Measurements from ENCODE around the gene MVB12B. TPM values are rescaled to one million over a fixed set of nuclear protein-coding genes. Genes with fewer than 3 reads are reported as not detected.

Gene MVB12B
- polyA plus RNA-seq, 5 donors = 20.3 to 23.7 (median 21.6) TPM

DNA sequence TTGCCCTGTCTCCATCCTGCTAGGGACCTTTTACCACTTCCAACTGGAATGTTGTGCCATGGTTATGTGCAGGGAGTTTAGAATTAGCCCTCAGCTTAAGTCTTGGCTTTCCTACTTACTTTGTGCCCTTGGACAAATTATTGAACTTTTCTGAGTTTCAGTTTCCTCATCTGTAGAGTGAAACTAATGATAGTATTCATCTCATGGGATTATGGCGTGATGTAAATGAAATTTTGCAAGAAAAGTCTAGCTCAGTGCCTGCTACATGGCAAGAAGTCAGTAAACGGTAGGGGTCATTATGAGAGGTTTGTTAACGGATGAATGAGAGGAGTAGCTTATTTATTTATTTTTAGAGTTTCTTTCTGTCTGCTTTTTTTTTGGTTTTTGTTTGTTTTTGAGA is 1.8 kb downstream of the MVB12B start:
- DNase-seq = no peak

DNA sequence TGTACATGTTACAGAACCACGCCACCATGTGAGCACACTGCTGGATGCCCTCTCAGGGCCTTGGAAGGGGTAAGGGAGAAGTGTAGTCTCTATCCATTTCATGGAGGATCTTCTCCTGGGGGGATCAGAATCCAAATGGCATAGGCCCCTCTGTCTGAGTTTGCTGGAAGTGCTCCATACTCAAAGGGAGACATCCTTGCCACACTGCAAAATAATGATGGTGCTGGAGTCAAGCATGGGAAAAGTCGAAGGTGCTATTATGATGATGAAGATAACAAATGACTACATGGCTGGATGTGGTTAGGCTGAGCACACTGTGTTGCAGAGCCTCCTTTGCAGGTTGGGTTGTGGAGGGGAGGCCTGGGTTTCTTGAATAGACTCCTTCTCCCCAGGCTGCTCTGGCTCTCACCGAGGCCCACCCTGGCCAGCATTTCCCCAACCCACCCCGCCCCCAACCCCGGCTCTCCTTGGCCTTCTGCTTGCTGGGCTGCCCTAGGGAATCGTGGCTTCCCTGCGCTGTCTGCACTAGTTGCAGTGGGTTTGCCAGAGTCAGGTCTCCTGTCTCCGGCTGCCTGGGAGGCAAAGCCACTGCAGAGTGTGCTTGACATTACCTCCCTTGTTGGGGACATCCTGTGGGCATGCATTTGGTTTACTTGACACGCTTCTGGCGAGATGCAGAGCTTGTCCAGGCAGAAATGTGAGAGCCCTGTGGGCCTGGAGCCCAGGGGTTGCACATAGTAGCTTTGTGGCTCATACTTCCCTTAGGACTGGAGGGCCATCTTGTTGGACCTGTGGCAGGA is 3.0 kb downstream of the MVB12B start:
- no peak for DNase-seq

GRCh38 chr9:126330536-126330935 is 3.9 kb downstream of the MVB12B start:
- no peak for DNase-seq

DNA sequence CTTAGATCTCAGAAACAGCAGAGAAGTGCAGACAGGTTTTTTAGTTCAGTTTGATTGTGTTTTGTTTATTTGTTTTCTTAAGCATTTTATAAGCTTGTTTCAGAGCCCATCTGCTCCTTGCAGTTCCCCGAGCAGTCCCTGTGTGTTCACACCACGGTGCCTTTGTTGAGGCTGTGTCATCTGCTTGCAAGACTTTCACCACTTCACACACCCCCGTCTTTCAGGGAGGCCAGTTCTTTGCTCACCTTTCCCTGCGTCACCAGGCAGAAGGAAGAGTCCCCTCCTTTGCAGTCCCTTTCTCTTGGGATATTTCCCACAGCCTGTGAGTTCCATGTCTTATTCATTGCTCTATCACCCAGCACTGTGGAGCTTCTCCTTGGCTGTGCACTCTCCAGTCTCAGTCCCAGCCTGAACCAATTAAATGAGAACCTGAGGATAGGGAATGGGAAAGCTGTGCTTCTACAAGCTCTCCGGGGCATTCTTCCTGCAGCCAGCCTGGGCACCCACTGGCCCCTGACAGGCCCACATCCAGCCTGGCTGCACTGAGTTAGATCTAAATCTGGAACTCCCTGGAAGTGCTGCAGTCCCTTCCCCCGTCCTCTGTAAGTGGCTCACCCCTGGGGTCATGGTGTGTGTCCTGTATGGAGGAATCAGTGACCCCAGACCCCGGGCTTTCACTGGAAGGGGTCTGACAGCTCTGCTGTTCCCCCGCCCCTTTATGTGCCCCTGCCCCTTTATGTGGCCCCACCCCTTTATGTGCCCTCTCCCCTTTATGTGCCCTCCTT is 5.5 kb downstream of the MVB12B start:
- no peak for DNase-seq

- DNase-seq = no peak
These were observed 8.3 kb downstream of the MVB12B start for GRCh38 chr9:126334721-126335621.

GRCh38 chr9:126335837-126336735 is 9.5 kb downstream of the MVB12B start:
- no peak for DNase-seq

DNA sequence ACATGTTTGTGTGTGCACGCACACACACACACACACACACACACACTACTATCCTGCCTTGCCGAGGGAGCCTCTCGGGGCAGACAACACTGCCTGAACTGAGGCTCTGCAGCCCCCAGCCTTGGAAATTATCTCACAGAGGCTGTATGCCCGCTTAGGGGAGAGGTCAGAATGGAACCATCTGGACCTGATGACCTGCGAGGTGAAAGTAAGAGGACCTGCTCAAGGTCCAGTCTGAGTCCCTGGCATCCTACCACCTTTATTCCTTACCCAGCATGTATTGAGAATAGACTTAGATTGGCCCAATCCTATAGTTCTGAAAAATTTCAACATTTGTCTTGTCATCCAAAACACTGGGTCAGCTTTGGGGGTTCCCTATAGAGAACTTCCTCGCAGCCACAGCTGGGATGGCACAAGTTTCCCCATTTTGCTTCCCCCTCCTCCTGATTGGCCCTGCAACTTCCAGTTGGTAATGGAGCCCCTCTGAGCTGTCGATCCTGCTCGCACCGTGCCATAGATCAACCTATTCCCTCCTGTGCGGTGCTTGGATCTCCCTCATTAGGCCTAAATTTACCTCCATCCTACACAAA is 10.2 kb downstream of the MVB12B start:
- no peak for DNase-seq

- DNase-seq = no peak
These were observed 11.2 kb downstream of the MVB12B start for GRCh38 chr9:126337729-126338372.

GRCh38 chr9:126338945-126339344 is 12.3 kb downstream of the MVB12B start:
- DNase-seq = no peak

GRCh38 chr9:126341426-126341825 is 14.8 kb downstream of the MVB12B start:
- DNase-seq = no peak

DNA sequence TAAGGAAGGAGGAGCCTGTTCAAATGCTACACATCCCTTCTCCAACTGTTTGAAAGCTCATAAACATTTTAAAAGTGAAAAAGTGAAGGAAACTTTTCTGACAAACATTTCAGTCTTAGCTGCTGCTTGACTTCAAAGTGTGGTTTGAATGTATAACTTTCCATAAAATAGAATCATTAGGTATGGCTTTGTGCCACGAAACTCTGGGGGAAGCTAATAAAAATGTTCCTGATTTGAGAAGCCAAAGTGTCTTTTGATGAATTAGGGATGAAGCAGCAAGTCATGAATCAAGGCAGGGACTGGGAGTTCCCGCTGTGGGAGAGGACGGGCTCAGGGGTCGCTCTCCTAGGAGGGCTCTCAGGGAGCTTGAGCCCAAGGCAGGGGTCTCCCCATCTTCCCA is 15.3 kb downstream of the MVB12B start:
- no peak for DNase-seq

DNA sequence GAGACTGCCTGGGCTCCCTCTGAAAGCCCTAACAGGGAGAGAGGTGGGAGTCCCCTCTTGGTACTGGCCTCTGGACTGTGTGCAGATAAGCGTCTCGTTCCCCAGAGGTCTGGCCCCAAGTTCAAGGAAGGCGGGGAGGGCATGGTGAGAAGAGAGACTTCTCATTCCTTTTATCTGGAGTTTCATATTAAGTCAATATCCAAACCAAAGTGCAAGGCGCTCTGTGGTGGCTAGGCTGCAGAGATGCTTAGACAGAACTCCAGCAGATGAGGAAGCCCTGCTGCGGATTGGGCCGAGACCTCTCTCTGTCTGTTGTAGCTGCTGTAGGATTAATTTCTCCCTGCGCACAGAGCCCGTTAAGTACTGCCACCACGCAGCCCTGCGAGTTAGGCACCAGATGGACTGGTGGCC is 16.0 kb downstream of the MVB12B start:
- DNase-seq = no peak

GRCh38 chr9:126343271-126343700 is 16.7 kb downstream of the MVB12B start:
- DNase-seq = no peak

DNA sequence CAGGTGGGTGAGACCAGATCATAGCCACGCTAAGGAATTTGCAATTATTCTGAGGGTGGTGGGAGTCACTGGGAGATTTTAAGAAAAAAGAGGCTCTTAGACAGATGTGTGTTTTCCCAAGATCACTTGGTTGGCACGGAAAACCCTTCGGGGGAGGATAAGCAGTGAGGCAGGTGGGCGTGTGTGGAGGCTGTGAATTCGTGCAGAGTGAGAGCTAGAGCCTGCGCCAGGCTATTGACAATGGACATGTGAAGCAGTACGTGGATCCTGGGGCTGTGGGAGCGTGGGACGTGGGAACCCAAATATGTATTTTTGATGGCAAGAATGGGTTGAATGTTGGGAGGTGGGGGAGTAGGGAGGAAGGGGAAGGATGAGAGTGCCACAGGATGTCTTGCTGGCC is 19.4 kb downstream of the MVB12B start:
- DNase-seq = no peak

- no peak for DNase-seq
These were observed 20.5 kb downstream of the MVB12B start for GRCh38 chr9:126347093-126347492.

DNA sequence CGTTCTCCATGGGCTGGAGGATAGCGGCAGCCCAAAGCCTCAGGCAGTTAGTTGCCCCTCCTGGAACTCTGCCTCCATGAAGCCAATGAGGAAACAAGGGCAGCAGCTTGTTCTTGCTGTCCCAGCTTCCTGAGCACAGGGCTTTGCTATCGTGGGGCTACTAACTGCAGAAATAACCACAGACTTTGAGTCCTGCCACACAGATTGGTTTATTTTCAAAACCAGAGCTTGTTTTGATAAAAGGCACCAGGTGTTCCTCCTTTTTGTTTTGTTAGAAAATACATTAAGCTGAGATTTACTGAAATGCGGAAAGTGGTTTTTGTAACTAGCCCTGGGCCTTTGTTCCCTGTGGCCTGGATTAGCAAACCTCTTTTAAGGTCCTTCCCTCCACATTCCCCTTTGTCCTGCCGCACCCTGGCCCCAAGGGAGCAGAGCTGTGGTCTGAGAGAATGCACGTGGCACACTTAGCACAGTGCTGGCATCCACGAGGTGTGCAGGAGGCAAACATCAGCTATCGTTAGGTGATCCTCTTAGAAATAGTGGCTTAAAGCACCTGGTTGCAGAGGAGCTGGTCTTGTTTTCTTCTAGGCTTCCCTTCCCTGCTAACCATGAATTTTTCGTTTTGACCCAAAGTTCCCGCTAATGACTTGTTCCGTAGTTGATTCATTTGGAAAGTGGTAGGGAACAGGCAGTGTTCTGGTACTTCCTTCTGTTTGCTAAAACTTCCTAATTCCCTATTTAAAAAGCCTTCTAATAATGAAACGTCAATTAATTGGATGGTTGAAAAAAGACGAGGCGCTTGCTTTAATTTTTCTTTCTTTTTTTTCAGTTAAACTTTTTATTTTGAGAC is 21.5 kb downstream of the MVB12B start:
- DNase-seq = no peak

DNA sequence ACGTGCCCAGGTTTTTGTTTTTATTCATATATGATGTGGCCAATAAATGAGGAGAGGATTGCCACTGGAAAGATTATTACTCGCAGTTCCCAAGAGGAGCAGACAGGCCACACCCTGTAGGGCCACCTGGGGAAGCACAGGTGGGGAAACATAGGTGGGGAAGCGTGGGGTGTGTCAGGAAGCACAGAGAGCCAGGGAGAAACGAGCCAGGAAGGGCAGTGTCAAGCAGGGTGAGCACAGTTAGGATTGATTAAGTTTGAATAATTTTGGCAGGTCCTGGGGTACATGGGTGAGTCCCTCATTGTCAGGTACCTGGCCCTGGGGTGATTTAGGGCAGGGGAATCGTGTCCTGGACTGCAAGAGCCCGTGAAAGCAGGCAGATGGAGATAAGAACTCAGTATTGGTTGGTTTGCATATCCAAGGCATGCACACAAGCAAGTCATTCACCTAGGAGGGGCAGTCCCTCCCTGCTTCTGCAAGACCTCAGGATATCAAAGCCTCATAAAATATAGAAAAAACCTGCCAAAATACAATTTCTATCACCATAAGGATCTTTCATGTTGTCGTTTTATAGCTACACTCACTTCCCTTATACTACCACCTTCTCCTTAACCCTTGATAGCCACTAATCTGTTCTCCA is 22.4 kb downstream of the MVB12B start:
- no peak for DNase-seq
